GM10266 (cell line): ENCODE data around the gene TOMM6.
A peak's percentile ranks its signal among the peaks of the same experiment; 100 is the strongest.

ENCODE experiments used
- DNase-seq: peaks from one replicate; pipeline ENCODE4 v3.0.0; 2012; ENCODE audit errors: extremely low spot score
- TF ChIP-seq, protein P1 (sequence below): IDR thresholded peaks from 2 replicates; pipeline ENCODE4 v1.5.1; 2012; ENCODE audit warnings: mild to moderate bottlenecking, low read depth; ENCODE audit not compliant: control insufficient read depth, insufficient read depth; ENCODE audit errors: missing control alignments

Gene TOMM6

DNA sequence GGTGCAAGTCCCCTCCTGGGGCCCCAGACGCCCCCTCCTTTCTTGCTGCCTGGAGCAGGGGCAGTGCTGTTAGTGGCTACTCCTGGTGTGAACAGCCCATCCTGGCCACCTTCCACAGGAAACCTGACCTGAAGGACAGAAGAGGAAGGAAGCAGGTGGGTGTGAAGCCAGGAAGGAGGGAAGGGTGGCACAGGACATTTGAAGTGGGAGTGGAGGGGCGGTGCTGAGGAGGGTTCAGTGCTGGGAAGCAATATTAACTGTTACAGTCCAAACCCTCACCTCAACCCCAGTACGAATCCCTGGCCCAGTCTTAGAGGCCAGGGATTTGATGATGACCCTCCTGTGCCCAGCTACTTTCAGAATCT is 6.1 kb upstream of the TOMM6 start:
- DNase-seq: peak; percentile 18
- TF ChIP-seq, protein P1, sequence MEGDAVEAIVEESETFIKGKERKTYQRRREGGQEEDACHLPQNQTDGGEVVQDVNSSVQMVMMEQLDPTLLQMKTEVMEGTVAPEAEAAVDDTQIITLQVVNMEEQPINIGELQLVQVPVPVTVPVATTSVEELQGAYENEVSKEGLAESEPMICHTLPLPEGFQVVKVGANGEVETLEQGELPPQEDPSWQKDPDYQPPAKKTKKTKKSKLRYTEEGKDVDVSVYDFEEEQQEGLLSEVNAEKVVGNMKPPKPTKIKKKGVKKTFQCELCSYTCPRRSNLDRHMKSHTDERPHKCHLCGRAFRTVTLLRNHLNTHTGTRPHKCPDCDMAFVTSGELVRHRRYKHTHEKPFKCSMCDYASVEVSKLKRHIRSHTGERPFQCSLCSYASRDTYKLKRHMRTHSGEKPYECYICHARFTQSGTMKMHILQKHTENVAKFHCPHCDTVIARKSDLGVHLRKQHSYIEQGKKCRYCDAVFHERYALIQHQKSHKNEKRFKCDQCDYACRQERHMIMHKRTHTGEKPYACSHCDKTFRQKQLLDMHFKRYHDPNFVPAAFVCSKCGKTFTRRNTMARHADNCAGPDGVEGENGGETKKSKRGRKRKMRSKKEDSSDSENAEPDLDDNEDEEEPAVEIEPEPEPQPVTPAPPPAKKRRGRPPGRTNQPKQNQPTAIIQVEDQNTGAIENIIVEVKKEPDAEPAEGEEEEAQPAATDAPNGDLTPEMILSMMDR: no peak

GRCh38 chr6:41783106-41783780 is 4.3 kb upstream of the TOMM6 start:
- TF ChIP-seq, protein P1: no peak
- peak; percentile 18 for DNase-seq

DNA sequence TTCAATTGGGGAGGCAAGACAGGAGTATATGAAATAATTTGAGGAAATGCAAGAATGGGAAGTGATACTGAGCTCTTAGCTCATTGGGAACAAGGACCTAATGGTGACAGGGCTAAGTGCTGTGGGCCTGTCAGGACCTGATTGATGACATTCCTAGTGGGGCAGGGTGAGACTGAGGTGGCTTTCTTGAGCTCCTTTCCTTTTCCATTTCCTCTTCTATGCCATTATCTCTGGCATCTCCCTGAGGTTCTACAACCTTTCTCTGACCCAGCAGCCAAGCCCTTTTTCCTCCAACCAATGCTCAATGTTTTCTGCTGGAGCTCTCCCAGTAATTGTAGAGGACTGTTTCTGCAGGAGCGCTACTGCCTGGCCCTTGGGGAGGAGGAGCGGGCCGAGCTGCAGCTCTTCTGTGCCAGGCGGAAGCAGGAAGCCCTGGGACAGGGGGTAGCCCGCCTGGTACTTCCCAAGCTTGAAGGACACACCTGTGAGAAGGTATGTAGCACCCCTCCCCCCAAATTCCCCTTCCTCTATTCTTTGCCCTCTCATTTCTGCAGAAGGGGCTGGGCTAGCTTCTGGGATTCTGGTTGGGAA is 2.8 kb upstream of the TOMM6 start:
- DNase-seq: peak; percentile 14
- TF ChIP-seq, protein P1: no peak

DNA sequence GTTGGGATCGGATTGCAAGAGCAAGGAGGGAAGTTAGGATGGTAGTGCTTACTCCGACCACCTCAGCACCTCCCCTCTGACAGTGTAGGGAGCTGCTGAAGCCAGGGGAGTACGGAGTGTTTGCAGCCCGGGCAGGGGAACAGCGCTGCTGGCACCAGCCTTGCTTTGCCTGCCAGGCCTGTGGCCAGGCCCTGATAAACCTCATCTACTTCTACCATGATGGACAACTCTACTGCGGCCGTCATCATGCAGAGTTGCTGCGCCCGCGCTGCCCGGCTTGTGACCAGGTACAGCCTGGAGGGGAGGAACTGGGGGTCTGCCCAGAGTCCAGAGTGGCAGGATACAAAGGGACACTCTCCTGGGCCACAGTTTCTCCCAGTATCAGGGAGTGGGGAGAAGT is 2.2 kb upstream of the TOMM6 start:
- DNase-seq: no peak
- TF ChIP-seq, protein P1: no peak

DNA sequence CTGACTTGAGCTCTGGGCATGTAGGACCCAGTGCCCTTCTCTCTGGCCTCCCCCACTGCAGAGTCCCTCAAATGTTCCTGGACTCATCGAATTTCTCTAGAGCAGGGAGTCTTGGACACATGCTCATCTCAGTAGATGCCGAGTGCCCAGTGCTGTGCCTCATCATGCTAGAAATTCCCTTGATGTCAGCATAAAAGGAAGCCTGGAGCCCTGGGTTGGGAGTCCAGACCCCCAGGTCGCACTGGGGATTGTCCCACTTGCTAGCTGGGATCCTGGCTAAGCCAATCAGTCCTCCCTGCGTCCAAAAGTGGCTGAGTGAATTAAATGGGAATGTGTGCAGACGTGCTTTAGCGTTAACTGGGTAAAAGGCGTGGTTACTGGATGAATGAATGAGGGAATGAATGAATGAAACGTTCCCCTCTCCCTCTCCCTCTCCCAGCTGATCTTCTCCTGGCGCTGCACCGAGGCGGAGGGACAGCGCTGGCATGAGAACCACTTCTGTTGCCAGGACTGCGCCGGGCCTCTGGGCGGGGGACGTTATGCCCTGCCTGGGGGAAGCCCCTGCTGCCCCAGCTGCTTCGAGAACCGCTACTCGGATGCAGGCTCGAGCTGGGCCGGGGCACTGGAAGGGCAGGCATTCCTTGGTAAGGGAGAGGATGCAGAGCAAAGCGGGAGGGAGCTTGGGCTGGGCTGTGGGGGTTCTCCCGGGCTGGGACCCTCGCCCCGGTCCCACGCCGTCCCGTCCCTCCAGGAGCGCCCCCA is 1.6 kb upstream of the TOMM6 start:
- peak; percentile 46 for DNase-seq
- TF ChIP-seq, protein P1: no peak

- DNase-seq: peak; percentile 93
- TF ChIP-seq, protein P1: peak; percentile 95
Observed at GRCh38 chr6:41786451-41787218, 859 bp upstream of the TOMM6 start.

DNA sequence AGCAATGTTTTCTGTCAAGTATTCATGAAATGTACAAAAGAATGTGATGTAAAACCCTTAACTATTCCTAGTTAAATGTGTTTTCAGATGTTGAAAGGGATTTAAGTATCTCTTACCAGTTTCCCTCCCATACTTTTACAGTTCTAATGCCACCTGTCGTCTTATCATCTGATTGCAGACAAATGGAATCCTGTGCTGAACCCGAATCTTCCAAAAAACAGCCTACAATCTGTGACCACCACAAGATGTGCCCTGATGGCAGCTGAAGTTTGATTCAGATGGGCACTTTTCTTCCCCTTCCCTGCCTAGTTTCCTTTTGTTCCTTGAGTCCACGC is 1.9 kb downstream of the TOMM6 start:
- DNase-seq: no peak
- TF ChIP-seq, protein P1: no peak
